ENCODE results near the gene P2RX5.

GRCh38 chr17:3643889-3644349 is 52.0 kb downstream of the P2RX5 start:
- TF ChIP-seq CTCF (IDR thresholded peaks at IDR 0.05; ENCODE audit: low read depth, low read length, poor library complexity, severe bottlenecking): no peak
- no peak for TF ChIP-seq EZH2phosphoT487 (IDR thresholded peaks at IDR 0.05; ENCODE audit: borderline replicate concordance, low read length)

All from DOHH2 (cell line).